Measurements from ENCODE around the gene MON2. TPM values are rescaled to one million over a fixed set of nuclear protein-coding genes. Genes with fewer than 3 reads are reported as not detected.

MON2 gene
- total and polyA plus RNA-seq, 2 donors from 2014 or later = 11.6 to 57.9 TPM

DNA sequence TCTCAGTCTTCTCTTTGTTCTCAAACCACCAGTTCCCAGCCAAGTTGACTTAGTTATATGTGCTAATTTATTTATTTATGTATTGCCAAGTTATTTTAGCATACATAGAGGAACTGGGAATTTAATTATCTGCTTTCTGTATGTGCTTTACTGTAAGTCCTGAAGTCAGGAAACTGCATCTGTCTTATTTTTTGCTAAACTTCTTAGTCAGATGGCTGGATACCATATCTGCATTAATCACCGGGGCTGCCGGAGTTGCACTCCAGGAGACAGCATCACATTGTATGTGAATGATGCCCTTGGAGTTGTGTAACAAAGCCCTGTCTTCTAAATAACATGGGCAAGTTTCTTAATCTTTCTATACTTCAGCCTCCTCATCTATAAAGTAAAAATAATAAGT lies 96.2 kb downstream of the MON2 start:
- DNase-seq (no peak), FAIRE-seq (no peak)
- Histone ChIP-seq H3K4me3 (ENCODE audit: low read length in 3 of 3) (no peak overlapping the region), H3K27ac (ENCODE audit: low read depth in 2 of 2, low read length in 2 of 2) (no peak overlapping the region), H3K9ac (ENCODE audit: low read length in 3 of 3) (no peak overlapping the region), H3K9me3 (ENCODE audit: control insufficient read depth in 2 of 3, insufficient read depth in 1 of 3, low read length in 3 of 3) (no peaks in the 10 kb centered on the region), H3K4me1 (ENCODE audit: control insufficient read depth in 2 of 3, insufficient read depth in 2 of 3, low read depth in 1 of 3, low read length in 3 of 3) (no peaks in the 10 kb centered on the region), H3K36me3 (ENCODE audit: control insufficient read depth in 2 of 3, insufficient read depth in 3 of 3, low read length in 3 of 3) (peaks cover 12 to 23% (median 15%) of the 10 kb centered on the region in 3 donors), H3K27me3 (ENCODE audit: control insufficient read depth, insufficient read depth, low read length) (no peaks in the 10 kb centered on the region)
- no peak for TF ChIP-seq CTCF (IDR thresholded peaks at IDR 0.05; ENCODE audit: borderline replicate concordance, extremely low read depth, insufficient read depth)
- intact Hi-C loops (cut with DNase I) = no loop called here

DNA sequence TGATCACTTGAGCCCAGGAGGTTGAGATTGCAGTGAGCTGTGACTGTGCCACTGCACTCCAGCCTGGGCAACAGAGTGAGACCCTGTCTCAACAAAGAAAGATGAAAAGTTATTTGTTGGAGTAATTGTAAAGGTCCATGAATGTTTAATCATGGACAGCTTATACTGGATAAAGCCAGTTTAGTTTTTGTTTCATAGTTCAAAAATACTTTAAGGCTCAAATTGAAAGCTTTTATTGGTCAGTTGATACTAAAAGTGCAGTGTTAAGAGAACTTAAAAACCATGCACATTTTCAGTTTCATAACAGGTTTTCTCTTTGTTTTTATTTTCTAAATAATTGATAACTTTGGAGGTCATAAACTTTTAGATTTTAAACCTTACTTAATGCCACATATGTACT lies 108.4 kb downstream of the MON2 start:
- intact Hi-C loops (cut with DNase I) = no loop called here
- Histone ChIP-seq H3K4me3 (ENCODE audit: low read length in 3 of 3) (no peak overlapping the region), H3K27ac (ENCODE audit: low read depth in 2 of 2, low read length in 2 of 2) (no peak overlapping the region), H3K4me1 (ENCODE audit: control insufficient read depth in 2 of 3, insufficient read depth in 2 of 3, low read depth in 1 of 3, low read length in 3 of 3) (no peaks in the 10 kb centered on the region), H3K9ac (ENCODE audit: low read length in 3 of 3) (no peak overlapping the region), H3K27me3 (ENCODE audit: control insufficient read depth, insufficient read depth, low read length) (no peaks in the 10 kb centered on the region), H3K9me3 (ENCODE audit: control insufficient read depth in 2 of 3, insufficient read depth in 1 of 3, low read length in 3 of 3) (no peaks in the 10 kb centered on the region), H3K36me3 (ENCODE audit: control insufficient read depth in 2 of 3, insufficient read depth in 3 of 3, low read length in 3 of 3) (peaks cover 0 to 13% (median 2%) of the 10 kb centered on the region in 3 donors)
- no peak for FAIRE-seq
- TF ChIP-seq CTCF (IDR thresholded peaks at IDR 0.05; ENCODE audit: borderline replicate concordance, extremely low read depth, insufficient read depth) = no peak
- DNase-seq = no peak

DNA sequence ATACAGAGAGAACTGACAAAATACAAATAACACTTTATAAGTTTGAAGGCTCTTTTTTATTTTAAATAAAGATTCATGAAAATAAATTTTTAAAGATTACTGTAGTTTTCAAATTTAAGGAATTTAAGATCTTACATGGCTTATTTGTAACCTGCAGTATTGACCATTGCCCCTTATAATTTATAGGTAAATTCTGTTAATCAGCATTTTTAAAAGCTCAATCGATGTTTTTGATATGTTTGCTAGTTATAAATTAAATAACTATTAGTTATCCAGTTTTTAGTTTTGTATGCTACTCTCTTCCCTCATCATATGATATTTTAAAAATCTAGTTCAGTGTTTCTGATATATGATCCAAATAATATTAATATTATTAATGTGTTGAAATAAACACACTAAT lies 109.9 kb downstream of the MON2 start:
- no peak overlapping the region for H3K27ac ChIP-seq (ENCODE audit: low read depth in 2 of 2, low read length in 2 of 2)
- no peak for DNase-seq
- H3K4me3 ChIP-seq (ENCODE audit: low read length in 3 of 3) = no peak overlapping the region
- no peak for FAIRE-seq
- H3K4me1 ChIP-seq (ENCODE audit: control insufficient read depth in 2 of 3, insufficient read depth in 2 of 3, low read depth in 1 of 3, low read length in 3 of 3) = no peaks in the 10 kb centered on the region
- TF ChIP-seq CTCF (IDR thresholded peaks at IDR 0.05; ENCODE audit: borderline replicate concordance, extremely low read depth, insufficient read depth) = no peak
- no peak overlapping the region for H3K9ac ChIP-seq (ENCODE audit: low read length in 3 of 3)
- H3K9me3 ChIP-seq (ENCODE audit: control insufficient read depth in 2 of 3, insufficient read depth in 1 of 3, low read length in 3 of 3) = no peaks in the 10 kb centered on the region
- H3K27me3 ChIP-seq (ENCODE audit: control insufficient read depth, insufficient read depth, low read length) = no peaks in the 10 kb centered on the region
- H3K36me3 ChIP-seq (ENCODE audit: control insufficient read depth in 2 of 3, insufficient read depth in 3 of 3, low read length in 3 of 3) = peaks cover 0 to 9% (median 0%) of the 10 kb centered on the region in 3 donors
- intact Hi-C loops (cut with DNase I) = no loop called here

GRCh38 chr12:62578726-62579125 lies 112.1 kb downstream of the MON2 start:
- no peak overlapping the region for H3K27ac ChIP-seq (ENCODE audit: low read depth in 2 of 2, low read length in 2 of 2)
- no peaks in the 10 kb centered on the region for H3K4me1 ChIP-seq (ENCODE audit: control insufficient read depth in 2 of 3, insufficient read depth in 2 of 3, low read depth in 1 of 3, low read length in 3 of 3)
- intact Hi-C loops (cut with DNase I) = no loop called here
- no peak for TF ChIP-seq CTCF (IDR thresholded peaks at IDR 0.05; ENCODE audit: borderline replicate concordance, extremely low read depth, insufficient read depth)
- DNase-seq = no peak
- no peak overlapping the region for H3K9ac ChIP-seq (ENCODE audit: low read length in 3 of 3)
- no peak for FAIRE-seq
- H3K36me3 ChIP-seq (ENCODE audit: control insufficient read depth in 2 of 3, insufficient read depth in 3 of 3, low read length in 3 of 3) = no peaks in the 10 kb centered on the region
- no peaks in the 10 kb centered on the region for H3K27me3 ChIP-seq (ENCODE audit: control insufficient read depth, insufficient read depth, low read length)
- no peaks in the 10 kb centered on the region for H3K9me3 ChIP-seq (ENCODE audit: control insufficient read depth in 2 of 3, insufficient read depth in 1 of 3, low read length in 3 of 3)
- H3K4me3 ChIP-seq (ENCODE audit: low read length in 3 of 3) = no peak overlapping the region
